Osteoblast (primary cell): ENCODE data around the gene PALM3. TPM values are rescaled to one million over a fixed set of nuclear protein-coding genes. Genes with fewer than 3 reads are reported as not detected.

ENCODE experiments used
- DNase-seq: peaks from one replicate; pipeline ENCODE4 v3.0.0; 2011; ENCODE audit warnings: low spot score, mixed read lengths; ENCODE audit not compliant: insufficient read length; ENCODE audit errors: missing footprints
- H2AFZ ChIP-seq: 2 replicates; pipeline ENCODE4 v1.6.0; 2011; ENCODE audit warnings: mild to moderate bottlenecking, low read length
- H3K27ac ChIP-seq: 2 replicates; pipeline ENCODE4 v1.5.1; 2011; ENCODE audit warnings: mild to moderate bottlenecking, low read depth, low read length, moderate library complexity
- H3K27me3 ChIP-seq: 2 replicates; pipeline ENCODE4 v1.6.0; 2012; ENCODE audit warnings: mild to moderate bottlenecking, control low read depth, inconsistent platforms, low read length, moderate library complexity; ENCODE audit not compliant: insufficient read depth
- H3K36me3 ChIP-seq: 2 replicates; pipeline ENCODE4 v1.5.1; 2011; ENCODE audit warnings: mild to moderate bottlenecking, low read length, control low read depth, moderate library complexity; ENCODE audit not compliant: insufficient read depth
- H3K4me1 ChIP-seq: 2 replicates; pipeline ENCODE4 v1.5.1; 2011; ENCODE audit warnings: mild to moderate bottlenecking, low read length, control low read depth, moderate library complexity; ENCODE audit not compliant: insufficient read depth
- H3K4me2 ChIP-seq: 2 replicates; pipeline ENCODE4 v1.6.0; 2011; ENCODE audit warnings: mild to moderate bottlenecking, low read length; ENCODE audit not compliant: insufficient read depth
- H3K4me3 ChIP-seq: fragments of 200-600 bp; sonication (generic); 3 replicates; pipeline ENCODE4 v1.5.1; 2012; ENCODE audit warnings: mild to moderate bottlenecking, low read length, inconsistent platforms; ENCODE audit not compliant: insufficient read depth
- H3K79me2 ChIP-seq: 2 replicates; pipeline ENCODE4 v1.6.0; 2012; ENCODE audit warnings: mild to moderate bottlenecking, low read length, control low read depth, inconsistent platforms; ENCODE audit not compliant: insufficient read depth
- H3K9me3 ChIP-seq: 2 replicates; pipeline ENCODE4 v1.5.1; 2011; ENCODE audit warnings: low read depth, low read length, control low read depth
- H4K20me1 ChIP-seq: 2 replicates; pipeline ENCODE4 v1.6.0; 2012; ENCODE audit warnings: mild to moderate bottlenecking, low read length, control low read depth; ENCODE audit not compliant: insufficient read depth
- CTCF ChIP-seq: IDR thresholded peaks from 2 replicates; pipeline ENCODE4 v1.5.1; 2011; ENCODE audit warnings: mild to moderate bottlenecking, low read depth, low read length, moderate library complexity; ENCODE audit errors: extremely low read depth
- total RNA-seq: library from RNA; depleted of rRNA; stranded (reverse); fragments of >200 nt; gene quantifications from 2 replicates; pipeline ENCODE4 v1.2.3, GENCODE V29; 2012

Gene PALM3
- total RNA-seq, 1 donor: not detected

DNA sequence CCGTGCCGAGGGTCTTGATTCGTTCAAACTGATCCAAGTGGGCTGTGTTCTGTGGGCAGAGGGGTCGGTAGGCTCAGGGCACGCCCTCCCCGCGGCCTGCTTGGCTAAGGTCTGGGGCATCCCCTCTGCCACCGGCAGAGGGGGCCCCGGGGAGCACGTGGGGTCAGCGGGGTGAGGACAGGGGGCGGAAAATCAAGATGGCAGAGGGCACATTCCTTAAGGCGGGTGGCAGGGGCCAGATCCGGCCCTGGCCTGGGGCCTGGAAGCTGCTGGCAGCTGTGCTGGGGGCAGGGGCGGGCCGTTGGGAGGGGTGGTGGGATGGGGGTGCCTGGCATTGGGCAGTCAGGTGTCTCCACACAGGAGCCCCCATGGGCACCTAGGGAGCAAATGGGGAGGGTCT is 45.0 kb upstream of the PALM3 start:
- H3K27me3 ChIP-seq: no peaks in the 10 kb centered on the region
- no peaks in the 10 kb centered on the region for H3K9me3 ChIP-seq
- H3K4me3 ChIP-seq: no peak overlapping the region
- peak; percentile 27 for DNase-seq
- no peak overlapping the region for H2AFZ ChIP-seq
- H3K4me1 ChIP-seq: peaks cover 10% of the 10 kb centered on the region
- peaks cover 33% of the 10 kb centered on the region for H3K79me2 ChIP-seq
- H3K4me2 ChIP-seq: no peak overlapping the region
- peaks cover 40% of the 10 kb centered on the region for H3K36me3 ChIP-seq
- no peak for TF ChIP-seq CTCF
- peaks cover 4% of the 10 kb centered on the region for H4K20me1 ChIP-seq
- H3K27ac ChIP-seq: peak overlapping the region; percentile 65

DNA sequence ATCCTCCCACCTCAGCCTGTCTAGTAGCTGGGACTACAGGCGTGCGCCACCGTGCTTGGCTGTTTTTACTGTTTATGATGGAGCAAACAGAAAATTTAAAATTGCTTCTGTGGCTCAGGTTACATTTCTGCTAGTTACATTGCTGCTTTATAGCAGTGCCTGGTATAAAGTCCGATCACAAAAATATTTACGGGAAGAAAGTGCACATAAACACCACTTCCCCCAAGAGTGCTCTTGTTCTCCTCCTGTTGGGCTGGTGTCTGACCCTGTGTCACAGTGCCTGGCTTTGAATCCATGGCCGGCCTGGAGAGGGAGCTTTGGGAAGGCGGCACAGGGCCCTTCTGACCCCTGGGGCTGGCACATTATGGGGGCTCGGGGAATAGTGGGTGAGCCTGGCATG is 43.8 kb upstream of the PALM3 start:
- H3K4me3 ChIP-seq: no peak overlapping the region
- H3K79me2 ChIP-seq: peaks cover 23% of the 10 kb centered on the region
- no peak overlapping the region for H3K27ac ChIP-seq
- no peaks in the 10 kb centered on the region for H3K9me3 ChIP-seq
- no peaks in the 10 kb centered on the region for H3K27me3 ChIP-seq
- no peak overlapping the region for H2AFZ ChIP-seq
- peaks cover 4% of the 10 kb centered on the region for H4K20me1 ChIP-seq
- H3K4me2 ChIP-seq: no peak overlapping the region
- no peak for TF ChIP-seq CTCF
- DNase-seq: peak; percentile 19
- peaks cover 44% of the 10 kb centered on the region for H3K36me3 ChIP-seq
- peaks cover 10% of the 10 kb centered on the region for H3K4me1 ChIP-seq

DNA sequence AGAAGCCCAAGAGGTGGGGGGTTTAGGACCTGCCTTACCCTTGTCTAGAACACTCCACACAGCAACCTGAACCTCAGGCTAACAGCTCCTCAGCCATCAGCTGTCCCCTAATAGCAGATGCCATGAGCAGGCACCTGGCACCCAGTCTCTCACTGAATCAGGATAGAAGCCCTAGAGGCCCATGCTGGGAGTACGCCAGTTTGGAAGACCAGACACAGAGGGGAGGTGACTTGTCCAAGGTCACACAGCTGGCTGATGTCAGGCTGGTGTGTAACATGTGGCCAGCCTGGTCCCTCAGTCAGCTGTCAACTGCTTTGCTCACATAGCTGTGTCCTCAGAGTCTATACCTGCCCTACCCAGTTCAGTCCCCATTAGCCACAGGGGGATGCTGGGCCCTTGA is 41.4 kb upstream of the PALM3 start:
- H2AFZ ChIP-seq: no peak overlapping the region
- H3K79me2 ChIP-seq: peaks cover 9% of the 10 kb centered on the region

DNA sequence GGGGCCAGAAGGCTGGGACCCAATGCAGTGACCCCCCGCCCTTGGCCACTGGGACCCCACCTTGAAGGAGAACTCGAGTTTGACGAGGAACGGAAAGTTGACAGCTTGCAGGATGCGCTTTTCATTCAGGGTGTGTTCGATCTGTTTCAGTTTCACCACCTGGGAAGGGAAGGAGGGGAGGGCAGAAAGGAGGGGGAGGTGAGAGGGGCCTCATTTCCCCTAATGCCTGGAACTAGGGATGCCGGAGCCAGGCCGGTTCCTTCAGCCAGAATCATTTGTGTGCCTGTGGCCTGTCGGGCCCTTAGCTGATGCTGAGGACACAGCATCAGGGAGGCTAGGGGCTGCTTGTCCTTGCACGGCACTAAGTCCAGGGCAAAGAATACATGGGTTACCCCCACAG is 40.9 kb upstream of the PALM3 start:
- peaks cover 5% of the 10 kb centered on the region for H3K79me2 ChIP-seq
- no peak for TF ChIP-seq CTCF
- peak; percentile 56 for DNase-seq
- H2AFZ ChIP-seq: no peak overlapping the region
- H3K4me2 ChIP-seq: no peak overlapping the region
- H3K27ac ChIP-seq: peak overlapping the region; percentile 58
- peaks cover 10% of the 10 kb centered on the region for H3K4me1 ChIP-seq
- H3K36me3 ChIP-seq: peaks cover 53% of the 10 kb centered on the region
- H3K9me3 ChIP-seq: no peaks in the 10 kb centered on the region
- no peaks in the 10 kb centered on the region for H3K27me3 ChIP-seq
- H4K20me1 ChIP-seq: peaks cover under 1% of the 10 kb centered on the region
- no peak overlapping the region for H3K4me3 ChIP-seq

More for the DNA sequence above, 41.4 kb upstream of the PALM3 start:
- peaks cover 4% of the 10 kb centered on the region for H4K20me1 ChIP-seq
- no peak for TF ChIP-seq CTCF
- DNase-seq: peak; percentile 17
- no peak overlapping the region for H3K4me3 ChIP-seq
- no peak overlapping the region for H3K27ac ChIP-seq
- H3K4me1 ChIP-seq: peaks cover 10% of the 10 kb centered on the region
- no peaks in the 10 kb centered on the region for H3K27me3 ChIP-seq
- no peak overlapping the region for H3K4me2 ChIP-seq
- peaks cover 48% of the 10 kb centered on the region for H3K36me3 ChIP-seq
- no peaks in the 10 kb centered on the region for H3K9me3 ChIP-seq
